Smooth muscle cell (in vitro differentiated cells): ENCODE measurements around the gene PRSS3. TPM values are rescaled to one million over a fixed set of nuclear protein-coding genes. Genes with fewer than 3 reads are reported as not detected.
A peak's percentile ranks its signal among the peaks of the same experiment; 100 is the strongest.

ENCODE experiments used
- DNase-seq: peaks from one replicate; lab custom pipeline; 2025; ENCODE audit not compliant: unreplicated experiment; lab: John Stamatoyannopoulos, UW
- H2AFZ ChIP-seq: fragments of 200-600 bp; sonication (generic); 2 replicates; pipeline ENCODE4 v1.6.0; 2016; ENCODE audit warnings: antibody characterized with exemption, low read depth, mild to moderate bottlenecking
- H3F3A ChIP-seq: fragments of 200-600 bp; sonication (generic); 2 replicates; pipeline ENCODE4 v1.6.0; 2017; ENCODE audit warnings: antibody characterized with exemption, low read depth
- H3K27ac ChIP-seq: fragments of 200-600 bp; sonication (generic); 2 replicates; pipeline ENCODE4 v1.5.1; 2016; ENCODE audit warnings: low read depth, mild to moderate bottlenecking
- H3K27me3 ChIP-seq: fragments of 200-600 bp; sonication (generic); 2 replicates; pipeline ENCODE4 v1.6.1; 2016; ENCODE audit warnings: low read depth, mild to moderate bottlenecking
- H3K36me3 ChIP-seq: fragments of 200-600 bp; sonication (generic); 2 replicates; pipeline ENCODE4 v1.5.1; 2016; ENCODE audit warnings: low read depth
- H3K4me1 ChIP-seq: fragments of 200-600 bp; sonication (generic); 2 replicates; pipeline ENCODE4 v1.5.1; 2016; ENCODE audit warnings: low read depth
- H3K4me2 ChIP-seq: fragments of 200-600 bp; sonication (generic); 2 replicates; pipeline ENCODE4 v1.6.0; 2016; ENCODE audit warnings: mild to moderate bottlenecking
- H3K4me3 ChIP-seq: fragments of 200-600 bp; sonication (generic); 2 replicates; pipeline ENCODE4 v1.5.1; 2016; ENCODE audit warnings: mild to moderate bottlenecking
- H3K79me2 ChIP-seq: fragments of 200-600 bp; sonication (generic); 2 replicates; pipeline ENCODE4 v1.6.0; 2016; ENCODE audit warnings: low read depth, mild to moderate bottlenecking
- H3K9ac ChIP-seq: fragments of 200-600 bp; sonication (generic); 2 replicates; pipeline ENCODE4 v1.6.0; 2016; ENCODE audit warnings: low read depth
- H3K9me3 ChIP-seq: fragments of 200-600 bp; sonication (generic); replicated peaks from 2 replicates; pipeline ENCODE4 v1.5.1; 2016; ENCODE audit warnings: low read depth
- H4K20me1 ChIP-seq: fragments of 200-600 bp; sonication (generic); 2 replicates; pipeline ENCODE4 v1.6.0; 2016; ENCODE audit warnings: low read depth
- WGBS: methylation state at CpG from one replicate; pipeline ENCODE4 v1.1.7; 2016; ENCODE audit warnings: low lambda C conversion rate; 5-methylcytosine and 5-hydroxymethylcytosine counted together
- polyA plus RNA-seq: library from polyadenylated mRNA; unstranded; fragments of >200 nt; fragmentation: Nextera tagmentation; extraction: Ambion mirVana; gene quantifications from 2 replicates; pipeline ENCODE4 v1.2.1, GENCODE V29; 2016
- total RNA-seq: library from RNA; depleted of rRNA; stranded (reverse); fragments of >200 nt; gene quantifications from 2 replicates; pipeline ENCODE4 v1.2.3, GENCODE V29; 2014
- TF ChIP-seq, protein P1 (sequence below): fragments of 200-600 bp; sonication (generic); IDR thresholded peaks from 2 replicates; pipeline ENCODE4 v1.5.1; 2017; ENCODE audit warnings: borderline replicate concordance, mild to moderate bottlenecking, antibody characterized with exemption; ENCODE audit not compliant: insufficient read depth, poor library complexity, severe bottlenecking

Gene PRSS3
- total and polyA plus RNA-seq, 2 experiments from 2014 or later, result not detected

DNA sequence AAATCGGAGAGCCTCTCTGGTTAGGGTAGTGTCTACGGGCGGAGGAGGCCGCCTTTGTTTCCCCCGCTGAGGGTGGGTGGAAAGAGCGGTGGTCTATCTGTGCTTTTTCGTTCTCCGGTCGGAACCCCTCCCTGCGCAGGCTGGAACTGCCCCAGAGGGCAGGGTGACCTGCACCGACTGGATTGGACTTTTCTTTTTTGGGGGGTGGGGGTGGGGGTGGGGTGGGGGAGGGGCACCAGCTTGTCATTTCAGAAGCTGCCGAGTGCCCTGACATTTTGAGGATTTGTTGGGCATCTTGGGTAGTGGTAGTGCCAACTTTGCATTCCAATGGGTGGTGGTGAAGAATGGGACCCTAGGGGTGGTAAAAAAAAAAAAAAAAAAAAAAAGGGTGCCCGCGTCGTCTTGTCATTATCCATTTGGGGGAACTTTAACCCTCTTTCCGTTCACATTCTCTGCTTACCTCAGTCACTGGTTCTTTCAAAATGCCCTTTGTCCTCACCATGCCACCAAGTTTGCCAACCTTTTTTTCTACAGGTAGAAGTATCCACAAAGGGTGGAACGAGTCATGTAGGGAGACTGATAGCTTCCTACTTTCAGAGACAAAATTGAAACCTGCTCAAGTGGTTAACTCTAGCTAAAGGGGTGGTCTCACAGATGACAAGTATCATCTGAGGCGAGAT, 22.9 kb downstream of the PRSS3 start:
- Histone ChIP-seq H3K27me3 (no peaks in the 10 kb centered on the region), H3F3A (peaks cover 15% of the 10 kb centered on the region), H3K4me2 (peak overlapping the region; percentile 94), H3K9me3 (no peaks in the 10 kb centered on the region), H3K36me3 (no peaks in the 10 kb centered on the region), H3K4me1 (peaks cover 23% of the 10 kb centered on the region), H3K9ac (peak overlapping the region; percentile 98), H3K27ac (peak overlapping the region; percentile 94), H2AFZ (no peak overlapping the region), H4K20me1 (peaks cover 50% of the 10 kb centered on the region), H3K79me2 (peaks cover 61% of the 10 kb centered on the region), H3K4me3 (peak overlapping the region; percentile 98)
- DNase-seq, result no peak
- 2% methylated on average over 17 of the region's 18 CpGs for WGBS
- TF ChIP-seq, protein P1, sequence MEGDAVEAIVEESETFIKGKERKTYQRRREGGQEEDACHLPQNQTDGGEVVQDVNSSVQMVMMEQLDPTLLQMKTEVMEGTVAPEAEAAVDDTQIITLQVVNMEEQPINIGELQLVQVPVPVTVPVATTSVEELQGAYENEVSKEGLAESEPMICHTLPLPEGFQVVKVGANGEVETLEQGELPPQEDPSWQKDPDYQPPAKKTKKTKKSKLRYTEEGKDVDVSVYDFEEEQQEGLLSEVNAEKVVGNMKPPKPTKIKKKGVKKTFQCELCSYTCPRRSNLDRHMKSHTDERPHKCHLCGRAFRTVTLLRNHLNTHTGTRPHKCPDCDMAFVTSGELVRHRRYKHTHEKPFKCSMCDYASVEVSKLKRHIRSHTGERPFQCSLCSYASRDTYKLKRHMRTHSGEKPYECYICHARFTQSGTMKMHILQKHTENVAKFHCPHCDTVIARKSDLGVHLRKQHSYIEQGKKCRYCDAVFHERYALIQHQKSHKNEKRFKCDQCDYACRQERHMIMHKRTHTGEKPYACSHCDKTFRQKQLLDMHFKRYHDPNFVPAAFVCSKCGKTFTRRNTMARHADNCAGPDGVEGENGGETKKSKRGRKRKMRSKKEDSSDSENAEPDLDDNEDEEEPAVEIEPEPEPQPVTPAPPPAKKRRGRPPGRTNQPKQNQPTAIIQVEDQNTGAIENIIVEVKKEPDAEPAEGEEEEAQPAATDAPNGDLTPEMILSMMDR, result no peak

DNA sequence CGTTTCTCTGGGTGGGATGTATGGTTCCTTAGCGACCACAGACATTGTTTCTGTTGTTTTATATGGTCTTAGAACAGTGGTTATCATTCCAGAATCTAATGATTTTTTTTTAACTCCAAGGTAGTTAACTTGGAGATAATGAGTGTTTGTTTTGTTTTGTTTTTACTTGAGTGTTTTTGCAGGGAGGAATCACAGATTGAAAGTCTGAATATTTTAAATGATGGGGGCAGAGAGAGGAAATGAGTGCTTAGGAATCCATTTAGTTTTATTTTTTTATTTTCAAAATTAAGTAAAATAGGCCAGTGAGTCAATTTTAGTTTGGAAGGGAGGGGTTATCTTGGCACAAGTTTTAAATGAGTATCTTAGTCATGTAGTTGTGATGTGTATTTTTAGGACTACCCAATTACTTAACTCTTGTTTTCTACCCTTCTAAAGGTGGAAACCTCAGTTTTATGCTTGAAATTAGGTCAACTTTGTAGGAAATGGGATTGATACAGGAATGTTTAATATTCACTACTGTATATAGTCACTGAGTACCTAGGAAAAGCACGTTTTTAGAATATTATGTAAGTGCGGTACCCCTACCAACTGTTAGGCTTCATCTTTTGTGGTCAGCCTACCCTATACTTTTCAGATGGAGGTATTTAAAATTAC, 23.6 kb downstream of the PRSS3 start:
- no peak for DNase-seq
- Histone ChIP-seq H2AFZ (no peak overlapping the region), H4K20me1 (peaks cover 56% of the 10 kb centered on the region)

DNA sequence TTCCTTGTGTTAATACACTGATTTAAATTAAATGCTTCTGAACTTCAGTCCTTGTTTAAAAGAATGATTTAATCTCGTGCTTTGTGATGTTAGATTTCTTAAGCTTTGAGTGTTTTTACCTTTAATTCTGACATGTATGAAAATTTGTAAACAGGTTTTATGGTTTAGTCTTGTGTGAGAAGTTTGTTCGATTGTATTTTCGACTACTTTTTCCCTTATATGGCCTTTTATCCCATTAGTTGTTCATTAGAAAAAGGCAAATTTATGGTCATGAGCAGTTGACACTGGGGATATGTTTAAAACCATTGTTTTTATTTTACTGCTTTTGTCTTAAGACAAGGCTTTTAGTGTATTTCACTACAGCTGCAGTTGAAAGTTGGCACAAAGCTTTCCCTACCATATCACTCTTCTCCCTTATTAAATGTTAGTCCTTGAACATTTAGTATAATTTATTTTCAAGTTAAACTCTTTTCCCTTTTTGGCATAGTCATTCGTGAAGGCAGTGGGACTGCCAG, 24.9 kb downstream of the PRSS3 start:
- peak overlapping the region; percentile 94 for H3K27ac ChIP-seq
- peak overlapping the region; percentile 98 for H3K4me3 ChIP-seq

More for the DNA sequence above, 23.6 kb downstream of the PRSS3 start:
- Histone ChIP-seq H3K9me3 (no peaks in the 10 kb centered on the region), H3K27ac (peak overlapping the region; percentile 94), H3K36me3 (no peaks in the 10 kb centered on the region), H3F3A (peaks cover 10% of the 10 kb centered on the region), H3K27me3 (no peaks in the 10 kb centered on the region), H3K4me1 (peaks cover 23% of the 10 kb centered on the region), H3K79me2 (peaks cover 68% of the 10 kb centered on the region), H3K4me2 (peak overlapping the region; percentile 94), H3K9ac (peak overlapping the region; percentile 98), H3K4me3 (peak overlapping the region; percentile 98)
- TF ChIP-seq, protein P1, result no peak
- 31% methylated on average over 4 of the region's 4 CpGs for WGBS

More for the DNA sequence above, 24.9 kb downstream of the PRSS3 start:
- TF ChIP-seq, protein P1, result no peak
- WGBS, result 74% methylated on average over 4 of the region's 4 CpGs
- DNase-seq, result no peak
- Histone ChIP-seq H3K4me2 (peak overlapping the region; percentile 94), H2AFZ (no peak overlapping the region), H3K79me2 (peaks cover 81% of the 10 kb centered on the region), H3K36me3 (no peaks in the 10 kb centered on the region), H3K4me1 (peaks cover 23% of the 10 kb centered on the region), H3K9me3 (no peaks in the 10 kb centered on the region), H3K27me3 (no peaks in the 10 kb centered on the region), H3K9ac (peak overlapping the region; percentile 0), H4K20me1 (peaks cover 70% of the 10 kb centered on the region), H3F3A (peaks cover 4% of the 10 kb centered on the region)
